ENCODE results near the gene SYT17.

Gene SYT17

DNA sequence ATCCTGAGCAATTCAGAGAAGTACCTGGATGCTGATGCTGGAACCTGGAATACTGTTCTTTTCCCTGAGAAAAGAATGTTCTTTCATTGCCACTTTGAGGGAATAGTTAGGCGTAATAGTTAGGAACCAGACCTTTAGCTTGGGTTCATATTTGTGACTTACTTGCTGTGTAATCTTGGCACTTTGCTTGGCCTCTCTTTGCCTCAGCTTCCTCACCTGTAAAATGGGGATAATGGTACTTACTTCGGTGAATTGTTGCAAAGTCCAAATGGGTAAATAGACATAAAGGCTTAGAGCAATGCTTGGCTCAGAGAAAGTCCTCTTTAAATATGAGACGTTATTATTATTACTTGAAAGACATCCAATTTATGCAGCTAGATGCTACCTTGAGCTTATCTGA is 62.5 kb downstream of the SYT17 start:
- TF ChIP-seq EGR1 (IDR thresholded peaks at IDR 0.05): no peak
- no peak for TF ChIP-seq CREB1 (IDR thresholded peaks at IDR 0.05; ENCODE audit: low read depth)
- no peak for TF ChIP-seq TAF1 (IDR thresholded peaks at IDR 0.05; ENCODE audit: low read depth)
- no peak for TF ChIP-seq TEAD4 (IDR thresholded peaks at IDR 0.05)
- TF ChIP-seq, protein P1, sequence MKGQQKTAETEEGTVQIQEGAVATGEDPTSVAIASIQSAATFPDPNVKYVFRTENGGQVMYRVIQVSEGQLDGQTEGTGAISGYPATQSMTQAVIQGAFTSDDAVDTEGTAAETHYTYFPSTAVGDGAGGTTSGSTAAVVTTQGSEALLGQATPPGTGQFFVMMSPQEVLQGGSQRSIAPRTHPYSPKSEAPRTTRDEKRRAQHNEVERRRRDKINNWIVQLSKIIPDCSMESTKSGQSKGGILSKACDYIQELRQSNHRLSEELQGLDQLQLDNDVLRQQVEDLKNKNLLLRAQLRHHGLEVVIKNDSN (IDR thresholded peaks at IDR 0.05): no peak

DNA sequence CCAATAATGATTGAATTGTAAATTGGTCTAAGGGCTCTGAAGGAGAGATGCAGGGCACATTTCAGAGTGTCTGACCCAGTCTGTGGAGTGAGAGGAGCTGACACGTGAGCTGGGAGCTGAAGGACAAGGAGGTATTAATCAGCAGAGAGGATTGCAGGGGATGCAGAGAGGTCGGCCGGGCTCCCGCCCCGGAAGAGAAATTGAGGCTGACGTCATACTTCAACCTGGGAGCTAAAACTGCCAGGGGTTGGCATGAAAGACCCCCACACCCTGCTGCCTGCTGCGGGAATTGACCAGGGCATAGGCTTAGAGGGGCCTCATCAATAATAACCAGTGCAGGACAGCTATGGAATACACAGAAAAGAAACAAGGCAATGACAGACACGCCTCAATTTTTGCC is 63.8 kb downstream of the SYT17 start:
- TF ChIP-seq TEAD4 (IDR thresholded peaks at IDR 0.05) (no peak), TCF12 (IDR thresholded peaks at IDR 0.05; ENCODE audit: low read depth) (no peak), NFIC (IDR thresholded peaks at IDR 0.05) (no peak), RAD21 (IDR thresholded peaks at IDR 0.05; ENCODE audit: low read depth) (no peak), EP300 (IDR thresholded peaks at IDR 0.05; ENCODE audit: borderline replicate concordance) (no peak), EGR1 (IDR thresholded peaks at IDR 0.05) (no peak), FOXM1 (IDR thresholded peaks at IDR 0.05; ENCODE audit: borderline replicate concordance, low read depth) (no peak), CREB1 (IDR thresholded peaks at IDR 0.05; ENCODE audit: low read depth) (no peak), ZBTB7A (IDR thresholded peaks at IDR 0.05; ENCODE audit: low read depth) (no peak), TAF1 (IDR thresholded peaks at IDR 0.05; ENCODE audit: low read depth) (no peak), YY1 (IDR thresholded peaks at IDR 0.05; ENCODE audit: low read depth) (no peak), CEBPB (IDR thresholded peaks at IDR 0.05) (no peak)
- TF ChIP-seq, protein P1 (IDR thresholded peaks at IDR 0.05): no peak
- TF ChIP-seq, protein P2, sequence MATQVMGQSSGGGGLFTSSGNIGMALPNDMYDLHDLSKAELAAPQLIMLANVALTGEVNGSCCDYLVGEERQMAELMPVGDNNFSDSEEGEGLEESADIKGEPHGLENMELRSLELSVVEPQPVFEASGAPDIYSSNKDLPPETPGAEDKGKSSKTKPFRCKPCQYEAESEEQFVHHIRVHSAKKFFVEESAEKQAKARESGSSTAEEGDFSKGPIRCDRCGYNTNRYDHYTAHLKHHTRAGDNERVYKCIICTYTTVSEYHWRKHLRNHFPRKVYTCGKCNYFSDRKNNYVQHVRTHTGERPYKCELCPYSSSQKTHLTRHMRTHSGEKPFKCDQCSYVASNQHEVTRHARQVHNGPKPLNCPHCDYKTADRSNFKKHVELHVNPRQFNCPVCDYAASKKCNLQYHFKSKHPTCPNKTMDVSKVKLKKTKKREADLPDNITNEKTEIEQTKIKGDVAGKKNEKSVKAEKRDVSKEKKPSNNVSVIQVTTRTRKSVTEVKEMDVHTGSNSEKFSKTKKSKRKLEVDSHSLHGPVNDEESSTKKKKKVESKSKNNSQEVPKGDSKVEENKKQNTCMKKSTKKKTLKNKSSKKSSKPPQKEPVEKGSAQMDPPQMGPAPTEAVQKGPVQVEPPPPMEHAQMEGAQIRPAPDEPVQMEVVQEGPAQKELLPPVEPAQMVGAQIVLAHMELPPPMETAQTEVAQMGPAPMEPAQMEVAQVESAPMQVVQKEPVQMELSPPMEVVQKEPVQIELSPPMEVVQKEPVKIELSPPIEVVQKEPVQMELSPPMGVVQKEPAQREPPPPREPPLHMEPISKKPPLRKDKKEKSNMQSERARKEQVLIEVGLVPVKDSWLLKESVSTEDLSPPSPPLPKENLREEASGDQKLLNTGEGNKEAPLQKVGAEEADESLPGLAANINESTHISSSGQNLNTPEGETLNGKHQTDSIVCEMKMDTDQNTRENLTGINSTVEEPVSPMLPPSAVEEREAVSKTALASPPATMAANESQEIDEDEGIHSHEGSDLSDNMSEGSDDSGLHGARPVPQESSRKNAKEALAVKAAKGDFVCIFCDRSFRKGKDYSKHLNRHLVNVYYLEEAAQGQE (IDR thresholded peaks at IDR 0.05; ENCODE audit: low read depth): no peak
- TF ChIP-seq, protein P3, sequence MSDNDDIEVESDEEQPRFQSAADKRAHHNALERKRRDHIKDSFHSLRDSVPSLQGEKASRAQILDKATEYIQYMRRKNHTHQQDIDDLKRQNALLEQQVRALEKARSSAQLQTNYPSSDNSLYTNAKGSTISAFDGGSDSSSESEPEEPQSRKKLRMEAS (IDR thresholded peaks at IDR 0.05): no peak

DNA sequence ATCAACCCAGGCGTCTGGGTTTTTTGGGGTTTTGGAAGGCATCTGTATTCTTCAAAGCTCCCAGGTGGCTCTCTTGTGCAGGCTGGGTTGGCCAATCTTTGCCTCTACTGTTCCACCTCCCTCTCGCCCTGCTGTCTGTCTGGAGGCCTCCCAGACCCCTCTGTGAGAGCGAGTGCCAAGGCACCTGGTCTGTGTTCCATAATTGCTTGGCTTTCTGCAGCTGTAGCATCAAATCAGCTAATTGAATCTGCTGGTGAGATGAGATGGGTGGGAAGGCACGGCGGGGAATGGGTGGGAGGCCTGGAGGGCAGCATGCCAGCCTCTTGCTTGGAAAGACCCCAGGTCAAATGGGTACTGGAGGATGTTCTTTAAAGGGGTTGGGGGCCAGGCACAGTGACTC is 64.9 kb downstream of the SYT17 start:
- TF ChIP-seq EP300 (IDR thresholded peaks at IDR 0.05; ENCODE audit: borderline replicate concordance) (no peak), EGR1 (IDR thresholded peaks at IDR 0.05) (no peak), CEBPB (IDR thresholded peaks at IDR 0.05) (no peak), CREB1 (IDR thresholded peaks at IDR 0.05; ENCODE audit: low read depth) (no peak), NFIC (IDR thresholded peaks at IDR 0.05) (no peak), RAD21 (IDR thresholded peaks at IDR 0.05; ENCODE audit: low read depth) (no peak), TCF12 (IDR thresholded peaks at IDR 0.05; ENCODE audit: low read depth) (no peak), TEAD4 (IDR thresholded peaks at IDR 0.05) (no peak), ZBTB7A (IDR thresholded peaks at IDR 0.05; ENCODE audit: low read depth) (no peak), YY1 (IDR thresholded peaks at IDR 0.05; ENCODE audit: low read depth) (no peak), TAF1 (IDR thresholded peaks at IDR 0.05; ENCODE audit: low read depth) (no peak)
- TF ChIP-seq, protein P2 (IDR thresholded peaks at IDR 0.05; ENCODE audit: low read depth): no peak
- TF ChIP-seq, protein P3 (IDR thresholded peaks at IDR 0.05): no peak

DNA sequence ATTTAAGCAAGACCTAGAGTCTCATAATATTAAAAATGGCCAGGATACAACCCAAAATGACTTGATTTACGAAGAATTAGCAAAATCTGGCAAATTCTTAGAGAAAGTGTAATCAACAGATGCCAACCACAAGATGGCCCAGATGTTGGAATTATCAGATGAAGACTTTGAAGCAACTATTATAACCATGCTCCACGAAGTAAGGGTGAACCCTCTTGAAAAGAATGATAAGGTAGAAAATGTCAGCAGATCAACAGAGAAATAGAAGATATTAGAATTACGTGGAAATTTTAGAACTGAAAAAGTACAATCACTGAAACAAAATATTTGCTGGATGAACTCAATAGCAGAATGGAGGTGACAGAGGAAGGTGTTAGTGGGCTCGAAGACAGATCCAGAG is 67.4 kb downstream of the SYT17 start:
- TF ChIP-seq, protein P1 (IDR thresholded peaks at IDR 0.05): no peak
- no peak for TF ChIP-seq EP300 (IDR thresholded peaks at IDR 0.05; ENCODE audit: borderline replicate concordance)

DNA sequence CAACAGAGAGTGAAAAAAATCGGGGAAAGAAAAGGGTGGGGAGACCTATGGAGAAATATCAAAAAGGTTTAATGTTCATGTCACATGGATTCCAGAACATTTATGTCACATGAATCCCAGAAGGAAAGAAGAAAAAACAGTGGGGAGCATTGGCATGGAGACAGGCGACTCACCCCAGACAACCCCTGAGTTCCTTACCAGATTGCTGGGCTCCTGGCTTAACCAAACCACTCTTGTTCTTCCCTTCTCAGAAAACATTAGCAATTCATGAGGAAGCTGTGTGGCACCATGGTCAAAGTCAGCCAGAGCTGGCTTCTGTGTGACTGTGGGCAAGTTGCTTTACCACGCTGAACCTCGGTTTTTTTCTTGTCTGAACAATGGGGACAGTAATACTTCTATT is 67.8 kb downstream of the SYT17 start:
- TF ChIP-seq, protein P2 (IDR thresholded peaks at IDR 0.05; ENCODE audit: low read depth): no peak
- TF ChIP-seq, protein P3 (IDR thresholded peaks at IDR 0.05): no peak
- TF ChIP-seq EP300 (IDR thresholded peaks at IDR 0.05; ENCODE audit: borderline replicate concordance) (no peak), CREB1 (IDR thresholded peaks at IDR 0.05; ENCODE audit: low read depth) (no peak), ZBTB7A (IDR thresholded peaks at IDR 0.05; ENCODE audit: low read depth) (no peak), FOXM1 (IDR thresholded peaks at IDR 0.05; ENCODE audit: borderline replicate concordance, low read depth) (no peak), TAF1 (IDR thresholded peaks at IDR 0.05; ENCODE audit: low read depth) (no peak), RAD21 (IDR thresholded peaks at IDR 0.05; ENCODE audit: low read depth) (no peak), EGR1 (IDR thresholded peaks at IDR 0.05) (no peak), YY1 (IDR thresholded peaks at IDR 0.05; ENCODE audit: low read depth) (no peak), TEAD4 (IDR thresholded peaks at IDR 0.05) (no peak), CEBPB (IDR thresholded peaks at IDR 0.05) (no peak), NFIC (IDR thresholded peaks at IDR 0.05) (no peak), TCF12 (IDR thresholded peaks at IDR 0.05; ENCODE audit: low read depth) (no peak)
- TF ChIP-seq, protein P1 (IDR thresholded peaks at IDR 0.05): no peak
